SKM-1 (cell line): ENCODE results near the gene CFAP410.
"Not testable (repeated sequence)": the region's sequence is repeated elsewhere in the genome, so short reads cannot be mapped to it uniquely, and the experiment has no call there.

Experiments used
- DNase-seq: peaks from one replicate; lab custom pipeline; 2025; ENCODE audit not compliant: unreplicated experiment; lab: John Stamatoyannopoulos, UW

CFAP410 gene

DNA sequence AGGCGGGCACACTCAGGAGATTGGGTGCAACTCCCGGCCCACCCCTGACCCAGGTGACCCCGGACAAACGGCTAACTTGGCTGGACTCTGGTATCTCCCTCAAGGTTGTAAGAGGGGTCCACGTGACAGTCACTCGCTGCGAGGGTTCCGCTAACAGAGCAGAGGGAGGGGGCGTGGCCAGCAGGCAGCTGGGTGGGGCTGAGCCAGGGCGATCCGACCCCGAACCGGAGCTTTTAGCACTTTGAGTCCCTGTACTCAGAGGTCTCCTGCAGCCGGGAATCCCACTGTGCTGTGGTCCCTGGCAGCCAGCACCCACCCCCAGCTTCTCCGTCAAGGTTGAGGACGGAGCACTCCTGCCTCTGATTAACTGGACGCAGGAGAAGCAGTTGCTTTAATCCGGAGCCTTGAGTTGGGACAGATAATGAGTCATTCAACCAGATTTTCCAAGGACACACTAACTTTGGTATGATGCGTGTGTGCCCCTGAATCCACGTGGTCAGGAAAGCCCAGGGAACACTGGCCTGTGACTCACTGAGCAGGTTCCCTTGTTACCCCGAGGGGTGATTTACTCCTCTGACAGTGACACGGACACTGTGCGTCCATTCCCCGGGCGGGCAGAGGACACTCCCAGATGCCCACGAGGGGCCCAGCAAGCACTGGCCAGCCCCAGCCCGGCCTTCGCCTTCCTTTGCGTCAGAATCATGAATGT is 31.0 kb upstream of the CFAP410 start:
- DNase-seq = no peak

DNA sequence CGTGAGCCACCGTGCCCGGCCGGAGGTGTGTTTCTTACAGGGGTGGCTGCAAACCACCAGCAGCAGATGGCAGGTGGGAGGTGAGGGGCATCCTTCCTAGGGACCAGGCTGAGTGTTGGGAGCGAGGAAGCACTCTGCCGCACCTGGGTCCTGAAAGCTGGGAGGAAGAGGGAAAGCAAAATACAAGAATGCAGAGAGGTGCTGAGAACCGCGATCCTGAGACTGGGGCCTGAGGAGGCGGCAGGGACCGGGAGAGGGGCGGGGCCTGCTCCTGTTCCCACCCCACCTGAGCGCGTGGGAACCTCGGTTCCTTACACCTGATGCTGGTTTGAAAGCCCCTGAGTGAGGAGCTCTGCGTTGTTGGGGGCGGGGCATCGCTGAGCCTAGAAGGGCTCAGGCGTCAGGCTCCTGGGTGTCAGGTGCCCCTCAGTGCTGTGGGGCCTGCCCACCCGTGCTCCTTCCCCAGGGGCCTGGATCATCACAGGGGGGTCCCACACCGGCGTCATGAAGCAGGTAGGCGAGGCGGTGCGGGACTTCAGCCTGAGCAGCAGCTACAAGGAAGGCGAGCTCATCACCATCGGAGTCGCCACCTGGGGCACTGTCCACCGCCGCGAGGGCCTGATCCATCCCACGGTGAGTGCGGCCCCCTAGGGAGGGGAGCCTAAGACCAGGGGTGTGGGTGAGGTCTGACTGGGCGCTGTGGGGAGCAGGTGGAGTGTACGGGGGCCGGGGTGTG is 29.7 kb upstream of the CFAP410 start:
- DNase-seq = no peak

GRCh38 chr21:44366586-44367211 is 27.5 kb upstream of the CFAP410 start:
- no peak for DNase-seq

GRCh38 chr21:44365967-44366585 is 26.9 kb upstream of the CFAP410 start:
- DNase-seq = no peak

DNA sequence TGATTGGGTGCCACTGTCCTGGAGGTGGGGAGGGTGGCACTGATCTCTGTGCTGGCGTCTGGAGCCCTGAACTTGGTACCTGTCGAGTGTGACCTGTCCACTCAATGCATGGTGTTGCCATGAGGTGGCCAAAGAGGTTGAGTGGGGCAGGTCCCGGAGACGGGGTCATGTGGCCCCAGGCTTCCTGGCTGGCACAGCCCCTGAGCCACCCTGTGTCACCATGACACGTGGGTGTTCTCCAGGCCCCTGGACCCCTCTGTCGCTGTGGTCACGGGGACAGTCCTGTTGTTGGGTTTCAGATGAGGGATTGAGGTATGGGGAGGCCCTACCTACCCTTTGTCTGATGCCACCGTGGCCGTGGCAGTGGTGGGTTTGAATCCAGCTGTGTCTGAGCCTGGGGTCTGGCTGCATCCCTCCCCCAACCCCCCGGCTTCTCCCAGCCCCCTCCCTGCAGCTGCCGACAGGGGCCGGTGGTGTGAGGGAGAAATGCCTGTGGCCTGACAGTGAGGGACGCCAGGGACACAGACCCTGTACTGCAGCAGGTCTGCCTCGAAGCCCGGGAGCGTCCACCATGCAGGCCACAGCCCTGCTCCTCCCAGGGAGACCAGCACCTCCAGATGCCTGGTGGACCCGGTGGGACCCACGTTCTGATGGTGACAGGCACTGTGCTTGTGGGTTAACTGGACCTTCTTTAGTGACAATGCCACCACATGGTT is 26.2 kb upstream of the CFAP410 start:
- DNase-seq = no peak

DNA sequence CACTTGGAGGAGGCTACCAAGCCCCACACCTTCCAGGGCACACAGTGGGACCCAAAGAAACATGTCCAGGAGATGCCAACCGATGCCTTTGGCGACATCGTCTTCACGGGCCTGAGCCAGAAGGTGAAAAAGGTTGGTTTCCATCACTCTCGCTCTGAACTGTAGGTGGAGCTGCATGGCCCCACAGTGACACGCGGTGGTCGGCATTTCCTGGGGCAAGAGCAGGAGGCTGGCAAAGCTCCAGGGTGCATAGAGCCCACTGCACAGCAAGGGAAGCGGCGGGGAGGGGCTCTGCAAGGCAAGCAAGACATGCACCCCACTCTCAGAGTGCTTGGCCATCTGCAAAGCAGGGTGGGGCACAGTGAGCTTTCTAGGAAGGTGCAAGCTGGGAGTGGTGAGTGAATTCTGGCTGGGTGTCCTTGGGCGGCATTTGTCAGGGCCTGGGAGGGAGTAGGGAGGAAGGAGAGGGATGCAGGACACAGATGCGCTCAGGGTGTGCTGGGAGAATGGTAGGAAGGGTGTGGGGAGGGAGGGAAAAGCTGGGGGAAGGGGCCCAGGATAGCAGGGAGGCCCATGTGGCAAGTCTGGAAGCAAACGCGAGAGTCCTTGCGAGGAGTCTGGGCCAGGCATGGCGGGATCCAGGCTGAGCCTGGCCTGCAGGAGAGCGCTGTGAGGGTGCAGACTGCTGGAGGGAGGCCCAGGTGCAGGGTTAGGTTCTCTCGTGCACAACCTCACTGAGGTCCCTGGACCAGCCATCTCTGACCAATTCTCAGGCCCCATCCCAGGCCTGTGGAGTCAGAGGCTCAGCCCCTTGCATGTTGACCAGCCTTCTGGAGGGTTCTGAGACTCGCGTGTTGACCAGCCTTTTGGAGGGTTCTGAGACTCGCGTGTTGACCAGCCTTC is 25.2 kb upstream of the CFAP410 start:
- DNase-seq = no peak

GRCh38 chr21:44363278-44363677 is 24.1 kb upstream of the CFAP410 start:
- DNase-seq = no peak

- DNase-seq = not testable (repeated sequence)
These were observed 22.7 kb upstream of the CFAP410 start for GRCh38 chr21:44361903-44362302.

DNA sequence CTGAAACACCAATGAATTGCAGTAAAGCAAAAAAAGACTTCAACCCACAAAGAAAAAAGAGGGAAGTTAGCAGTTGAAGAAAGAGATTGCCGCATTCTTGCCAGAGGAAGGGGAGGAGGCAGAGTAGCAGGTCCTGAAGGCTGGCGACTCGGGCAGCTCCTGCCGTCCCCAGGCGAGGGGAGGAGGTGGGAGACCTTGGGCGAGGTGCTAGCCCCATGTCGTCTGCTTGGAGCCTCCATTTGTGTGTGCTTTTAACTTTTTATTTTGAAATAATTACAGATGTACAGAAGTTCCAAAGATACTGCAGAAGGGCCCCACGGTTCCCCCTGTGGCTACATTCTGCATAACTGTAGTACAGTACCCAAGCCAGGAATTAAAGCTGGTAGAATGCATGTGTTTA is 21.0 kb upstream of the CFAP410 start:
- DNase-seq = peak; percentile 57

- no peak for DNase-seq
These were observed 20.2 kb upstream of the CFAP410 start for GRCh38 chr21:44359396-44359795.

- no peak for DNase-seq
These were observed 18.1 kb upstream of the CFAP410 start for GRCh38 chr21:44357064-44357837.

DNA sequence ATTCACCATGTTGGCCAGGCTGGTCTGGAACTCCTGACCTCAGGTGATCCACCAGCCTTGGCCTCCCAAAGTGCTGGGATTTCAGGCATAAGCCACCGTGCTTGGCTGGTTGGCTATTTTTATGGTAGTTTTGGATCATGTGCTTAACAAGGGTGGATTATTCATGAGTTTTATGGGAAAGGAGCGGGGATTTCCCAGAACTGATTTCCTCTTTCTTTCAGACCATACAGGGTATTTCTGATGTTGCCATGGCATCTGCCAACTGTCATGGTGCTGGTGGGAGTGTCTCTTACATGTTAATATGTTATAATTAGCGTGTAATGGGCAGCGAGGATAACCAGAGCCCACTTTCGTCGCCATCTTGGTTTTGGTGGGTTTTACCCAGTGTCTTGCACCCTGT is 17.4 kb upstream of the CFAP410 start:
- no peak for DNase-seq

DNA sequence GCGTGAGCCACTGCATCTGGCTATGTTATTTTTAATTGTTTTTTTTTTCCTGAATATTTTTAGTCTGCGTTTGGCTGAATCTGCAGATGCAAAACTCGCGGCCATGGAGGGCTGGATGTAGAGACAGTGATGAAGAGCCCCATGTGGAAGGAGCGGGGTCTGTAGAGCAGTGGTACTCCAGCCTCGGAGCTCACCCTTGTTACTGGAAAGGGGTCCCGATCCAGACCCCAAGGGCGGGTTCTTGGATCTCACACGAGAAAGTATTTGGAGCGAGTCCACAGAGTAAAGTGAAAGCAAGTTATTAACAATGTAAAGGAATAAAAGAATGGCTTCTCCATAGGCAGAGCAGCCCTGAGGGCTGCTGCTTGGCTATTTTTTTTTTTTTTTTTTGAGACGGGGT is 17.0 kb upstream of the CFAP410 start:
- no peak for DNase-seq

DNA sequence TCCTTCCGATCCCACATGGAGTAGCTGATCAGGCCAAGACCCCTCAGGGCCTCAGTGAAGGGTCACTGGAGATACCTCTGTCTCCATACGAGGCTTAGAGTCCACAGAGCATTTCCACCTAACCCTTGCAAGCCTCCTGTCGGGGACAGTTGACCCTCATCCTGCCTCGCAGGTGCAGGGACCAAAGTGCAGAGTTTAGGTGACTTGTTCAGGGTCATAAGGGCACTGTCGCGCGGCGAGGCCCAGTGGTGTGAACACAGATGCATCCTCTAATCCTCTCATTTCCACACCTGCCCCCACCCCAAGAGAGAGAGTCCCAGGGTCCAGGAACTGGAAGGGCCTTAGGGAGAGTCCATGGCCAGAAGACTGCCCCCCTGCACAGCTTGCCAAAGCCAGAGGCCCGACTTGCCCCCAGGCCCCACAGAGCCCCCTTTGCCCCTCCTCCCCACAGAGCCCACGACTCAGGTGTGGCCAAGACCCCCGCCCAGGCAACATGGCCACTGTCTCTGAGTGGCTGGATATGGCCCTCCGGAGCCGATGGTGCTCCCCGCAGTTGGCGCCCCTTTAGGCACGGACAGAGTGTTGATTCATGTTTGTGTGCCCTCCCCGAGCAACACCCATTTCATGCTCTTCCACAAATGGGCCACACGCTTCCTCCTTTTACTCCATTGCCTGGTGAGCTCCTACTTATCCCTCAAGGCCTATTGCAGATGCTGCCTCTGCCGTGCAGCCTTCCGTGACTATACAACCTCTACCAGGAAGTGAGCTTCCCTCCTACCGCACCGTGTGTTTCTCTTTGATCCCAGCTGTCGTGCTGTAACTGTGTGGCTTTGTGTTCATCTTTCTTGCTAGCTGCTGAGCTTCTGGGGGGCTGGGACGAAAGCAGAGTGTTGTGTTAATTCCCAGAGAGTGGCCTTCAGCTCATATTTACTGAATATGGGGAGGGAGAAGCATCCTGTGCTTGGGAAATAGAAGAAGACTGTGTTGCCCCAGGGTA is 15.9 kb upstream of the CFAP410 start:
- DNase-seq = peak; percentile 30

- DNase-seq = peak; percentile 97
These were observed 14.8 kb upstream of the CFAP410 start for GRCh38 chr21:44354001-44354405.

GRCh38 chr21:44353191-44353970 is 14.2 kb upstream of the CFAP410 start, which contains the start of gene TRPM2:
Gene TRPM2 (plus strand): TSS chr21:44353621. CDS start chr21:44353701, 80 bp downstream.
- DNase-seq = peak; percentile 91

DNA sequence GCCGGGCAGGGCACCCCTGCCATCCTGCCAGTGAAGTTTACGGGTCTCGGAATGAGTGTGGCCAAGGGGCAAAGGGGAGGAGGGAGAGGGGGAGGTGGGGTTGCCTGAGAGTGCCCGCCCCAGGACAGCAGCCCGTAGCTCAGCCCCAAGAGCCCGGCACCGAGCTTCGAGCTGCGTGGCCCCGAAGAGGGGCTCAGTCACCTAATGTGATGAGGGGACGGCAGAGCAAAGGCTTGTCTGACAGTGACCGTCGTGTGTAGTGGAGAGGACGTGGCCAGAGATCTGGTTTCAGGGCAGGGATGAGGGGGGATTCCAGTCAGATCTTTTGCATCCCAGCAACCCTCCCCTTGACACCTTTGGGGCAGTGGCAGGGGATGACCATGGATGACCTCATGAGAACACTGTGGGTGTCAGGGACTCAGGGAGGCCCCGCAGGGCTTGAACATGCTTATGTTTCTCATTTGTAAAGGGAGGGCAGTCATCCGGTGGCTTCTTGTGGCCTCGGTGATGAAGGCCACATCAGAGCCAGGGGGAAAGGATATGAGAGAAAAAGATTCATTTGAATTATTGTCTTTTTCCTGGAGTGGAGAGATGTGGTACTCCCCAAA is 13.2 kb upstream of the CFAP410 start:
- no peak for DNase-seq
